Fibroblast of skin of scalp (primary cell): ENCODE results near the gene INO80.
A peak's percentile ranks its signal among the peaks of the same experiment; 100 is the strongest.

Experiments used
- DNase-seq: peaks from one replicate; pipeline ENCODE4 v3.0.0-alpha.2; 2013

Gene INO80

GRCh38 chr15:41043276-41043951, 72.7 kb downstream of the INO80 start:
- DNase-seq, result peak; percentile 94

GRCh38 chr15:41042851-41043250, 73.2 kb downstream of the INO80 start:
- no peak for DNase-seq

GRCh38 chr15:41039121-41039520, 77.0 kb downstream of the INO80 start:
- DNase-seq, result no peak

GRCh38 chr15:41032079-41032328, 84.1 kb downstream of the INO80 start:
- DNase-seq, result no peak

- peak; percentile 7 for DNase-seq
Measured at GRCh38 chr15:41031232-41032078, 84.6 kb downstream of the INO80 start.

- DNase-seq, result no peak
Measured at GRCh38 chr15:41028853-41029252, 87.2 kb downstream of the INO80 start.

GRCh38 chr15:41025393-41025792, 90.7 kb downstream of the INO80 start:
- no peak for DNase-seq

- DNase-seq, result peak; percentile 9
Measured at GRCh38 chr15:41024885-41025284, 91.2 kb downstream of the INO80 start.

- DNase-seq, result peak; percentile 98
Measured at GRCh38 chr15:41024131-41024530, 91.9 kb downstream of the INO80 start.

- DNase-seq, result peak; percentile 67
Measured at GRCh38 chr15:41022487-41023090, 93.5 kb downstream of the INO80 start.

GRCh38 chr15:41020829-41021228, 95.3 kb downstream of the INO80 start:
- DNase-seq, result no peak

GRCh38 chr15:41020311-41020710, 95.8 kb downstream of the INO80 start:
- DNase-seq, result no peak

GRCh38 chr15:41019174-41019573, 96.9 kb downstream of the INO80 start:
- DNase-seq, result no peak

- peak; percentile 8 for DNase-seq
Measured at GRCh38 chr15:41018534-41018933, 97.5 kb downstream of the INO80 start.

- DNase-seq, result no peak
Measured at GRCh38 chr15:41017066-41017735, 98.9 kb downstream of the INO80 start.

GRCh38 chr15:41013691-41014414, 102.2 kb downstream of the INO80 start:
- DNase-seq, result no peak

- DNase-seq, result no peak
Measured at GRCh38 chr15:41011055-41011815, 104.8 kb downstream of the INO80 start.

- DNase-seq, result no peak
Measured at GRCh38 chr15:41010345-41010744, 105.7 kb downstream of the INO80 start.

- no peak for DNase-seq
Measured at GRCh38 chr15:41006479-41006878, 109.6 kb downstream of the INO80 start.

- no peak for DNase-seq
Measured at GRCh38 chr15:41004490-41004889, 111.6 kb downstream of the INO80 start.

- no peak for DNase-seq
Measured at GRCh38 chr15:41001524-41002214, 114.4 kb downstream of the INO80 start.
